ENCODE results near the gene RAB1B. TPM values are rescaled to one million over a fixed set of nuclear protein-coding genes. Genes with fewer than 3 reads are reported as not detected.

RAB1B gene
- total RNA-seq, 1 donor from 2014 or later, result 150 TPM

DNA sequence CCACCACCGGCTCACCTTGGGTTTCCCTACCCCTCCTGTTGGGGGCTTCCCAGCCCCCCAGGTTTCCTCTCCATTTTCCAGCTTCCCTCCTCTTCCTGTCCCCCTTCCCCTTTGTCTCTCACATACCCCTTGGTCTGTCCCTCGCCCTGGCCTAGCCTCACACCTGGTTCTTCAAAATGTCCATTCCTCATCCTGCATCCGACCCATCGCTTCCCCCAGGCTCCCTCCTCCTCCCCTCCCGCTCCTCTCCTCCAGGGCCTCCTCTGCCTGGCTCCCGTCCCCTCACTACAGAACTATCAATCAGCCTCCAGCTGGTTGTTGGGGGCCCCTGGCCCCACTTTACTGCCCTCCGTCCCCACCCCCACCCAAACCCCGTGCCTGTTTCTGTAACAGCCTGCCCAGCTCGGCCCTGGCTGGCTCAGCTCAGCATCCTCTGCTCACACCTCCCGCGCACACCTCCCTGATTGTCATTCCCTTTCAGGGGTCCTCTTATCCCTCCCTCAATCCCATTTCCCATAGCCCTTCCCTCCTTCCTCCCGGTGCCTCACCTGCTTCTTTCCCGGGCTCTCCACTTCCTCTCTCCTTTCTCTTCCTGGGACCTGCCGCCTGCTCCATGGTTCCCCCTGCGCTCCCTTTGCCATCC is 10.8 kb downstream of the RAB1B start:
- Mint-ChIP-seq H3K27me3 (ENCODE audit: unreplicated experiment) (no peaks in the 10 kb centered on the region), H3K36me3 (ENCODE audit: unreplicated experiment) (peaks cover 8% of the 10 kb centered on the region), H3K27ac (ENCODE audit: unreplicated experiment) (peak overlapping the region; percentile 24), H3K4me1 (ENCODE audit: unreplicated experiment) (peaks cover 37% of the 10 kb centered on the region), H3K4me3 (ENCODE audit: unreplicated experiment) (peak overlapping the region; percentile 61), H3K9me3 (ENCODE audit: unreplicated experiment) (no peaks in the 10 kb centered on the region)
- DNase-seq (ENCODE audit: extremely low spot score, unreplicated experiment), result no peak
- TF ChIP-seq, protein P1, sequence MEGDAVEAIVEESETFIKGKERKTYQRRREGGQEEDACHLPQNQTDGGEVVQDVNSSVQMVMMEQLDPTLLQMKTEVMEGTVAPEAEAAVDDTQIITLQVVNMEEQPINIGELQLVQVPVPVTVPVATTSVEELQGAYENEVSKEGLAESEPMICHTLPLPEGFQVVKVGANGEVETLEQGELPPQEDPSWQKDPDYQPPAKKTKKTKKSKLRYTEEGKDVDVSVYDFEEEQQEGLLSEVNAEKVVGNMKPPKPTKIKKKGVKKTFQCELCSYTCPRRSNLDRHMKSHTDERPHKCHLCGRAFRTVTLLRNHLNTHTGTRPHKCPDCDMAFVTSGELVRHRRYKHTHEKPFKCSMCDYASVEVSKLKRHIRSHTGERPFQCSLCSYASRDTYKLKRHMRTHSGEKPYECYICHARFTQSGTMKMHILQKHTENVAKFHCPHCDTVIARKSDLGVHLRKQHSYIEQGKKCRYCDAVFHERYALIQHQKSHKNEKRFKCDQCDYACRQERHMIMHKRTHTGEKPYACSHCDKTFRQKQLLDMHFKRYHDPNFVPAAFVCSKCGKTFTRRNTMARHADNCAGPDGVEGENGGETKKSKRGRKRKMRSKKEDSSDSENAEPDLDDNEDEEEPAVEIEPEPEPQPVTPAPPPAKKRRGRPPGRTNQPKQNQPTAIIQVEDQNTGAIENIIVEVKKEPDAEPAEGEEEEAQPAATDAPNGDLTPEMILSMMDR (IDR thresholded peaks at IDR 0.05), result no peak

DNA sequence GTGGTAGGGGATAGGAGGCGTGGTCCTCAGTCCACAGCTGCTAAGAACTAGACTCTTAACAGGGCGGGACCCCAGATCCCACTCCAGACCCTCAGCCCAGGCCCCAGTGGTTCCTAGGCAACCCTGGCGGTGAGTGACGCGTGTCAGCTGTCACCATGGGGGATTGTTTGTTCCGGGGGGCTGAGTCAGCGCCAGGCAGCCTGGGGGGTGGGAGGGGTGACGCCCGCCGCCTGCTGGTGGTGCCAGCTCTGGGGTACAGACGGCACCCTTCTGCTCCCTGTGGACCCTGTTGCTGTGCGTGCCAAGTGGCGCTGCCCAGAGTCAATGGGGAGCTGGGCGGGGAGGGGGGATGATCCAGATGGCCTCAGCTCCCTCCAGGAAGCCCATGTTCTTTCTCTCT is 12.0 kb downstream of the RAB1B start:
- Mint-ChIP-seq H3K9me3 (ENCODE audit: unreplicated experiment) (no peaks in the 10 kb centered on the region), H3K4me1 (ENCODE audit: unreplicated experiment) (peaks cover 37% of the 10 kb centered on the region), H3K27ac (ENCODE audit: unreplicated experiment) (no peak overlapping the region), H3K36me3 (ENCODE audit: unreplicated experiment) (peaks cover 4% of the 10 kb centered on the region), H3K4me3 (ENCODE audit: unreplicated experiment) (no peak overlapping the region), H3K27me3 (ENCODE audit: unreplicated experiment) (no peaks in the 10 kb centered on the region)
- no peak for DNase-seq (ENCODE audit: extremely low spot score, unreplicated experiment)
- TF ChIP-seq, protein P1 (IDR thresholded peaks at IDR 0.05), result no peak

GRCh38 chr11:66281001-66281400 is 12.6 kb downstream of the RAB1B start:
- no peaks in the 10 kb centered on the region for H3K27me3 Mint-ChIP-seq (ENCODE audit: unreplicated experiment)
- no peak overlapping the region for H3K4me3 Mint-ChIP-seq (ENCODE audit: unreplicated experiment)
- no peaks in the 10 kb centered on the region for H3K36me3 Mint-ChIP-seq (ENCODE audit: unreplicated experiment)
- no peak overlapping the region for H3K27ac Mint-ChIP-seq (ENCODE audit: unreplicated experiment)
- TF ChIP-seq, protein P1 (IDR thresholded peaks at IDR 0.05), result no peak
- H3K9me3 Mint-ChIP-seq (ENCODE audit: unreplicated experiment), result no peaks in the 10 kb centered on the region
- peaks cover 37% of the 10 kb centered on the region for H3K4me1 Mint-ChIP-seq (ENCODE audit: unreplicated experiment)
- no peak for DNase-seq (ENCODE audit: extremely low spot score, unreplicated experiment)

DNA sequence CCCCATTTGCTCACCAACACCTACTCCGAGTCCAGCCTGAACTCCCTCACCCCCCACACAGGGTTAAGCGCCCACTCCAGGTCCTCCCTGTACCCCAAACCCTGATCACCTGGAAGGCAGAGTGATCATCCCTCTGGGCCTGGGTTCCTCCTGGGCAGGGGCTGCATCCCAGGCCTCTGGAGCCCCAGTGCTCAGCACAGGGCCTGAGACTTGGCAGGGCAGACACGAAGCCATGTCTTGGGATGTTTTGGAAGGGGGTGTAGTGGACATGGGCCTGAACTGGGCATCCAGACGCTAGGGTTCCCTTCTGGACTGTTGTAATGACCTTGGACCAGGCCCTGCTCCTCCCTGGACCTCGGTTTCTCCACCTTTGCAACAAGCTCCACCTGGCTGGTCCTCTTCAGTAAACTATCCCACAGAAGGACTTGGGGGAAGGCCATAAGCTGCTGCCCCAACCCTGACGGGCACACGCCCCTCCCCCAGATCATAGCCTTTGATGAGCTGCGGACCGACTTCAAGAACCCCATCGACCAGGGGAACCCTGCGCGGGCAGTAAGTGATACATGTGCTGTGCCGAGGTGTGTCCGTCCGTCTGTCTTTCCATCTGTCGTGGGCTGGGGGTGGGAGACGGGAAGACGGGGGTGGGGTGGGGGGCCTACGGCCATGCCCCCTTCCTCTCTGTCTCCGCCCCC is 13.5 kb downstream of the RAB1B start:
- H3K36me3 Mint-ChIP-seq (ENCODE audit: unreplicated experiment), result no peaks in the 10 kb centered on the region
- no peaks in the 10 kb centered on the region for H3K27me3 Mint-ChIP-seq (ENCODE audit: unreplicated experiment)
- H3K4me1 Mint-ChIP-seq (ENCODE audit: unreplicated experiment), result peaks cover 40% of the 10 kb centered on the region
- H3K4me3 Mint-ChIP-seq (ENCODE audit: unreplicated experiment), result no peak overlapping the region
- peak overlapping the region; percentile 60 for H3K27ac Mint-ChIP-seq (ENCODE audit: unreplicated experiment)
- no peak for DNase-seq (ENCODE audit: extremely low spot score, unreplicated experiment)
- H3K9me3 Mint-ChIP-seq (ENCODE audit: unreplicated experiment), result no peaks in the 10 kb centered on the region
- TF ChIP-seq, protein P1 (IDR thresholded peaks at IDR 0.05), result no peak

Measured in osteocyte (in vitro differentiated cells).